Esophagus mucosa (tissue), 1 donor: Measurements from ENCODE around the gene FLOT2. TPM values are rescaled to one million over a fixed set of nuclear protein-coding genes. Genes with fewer than 3 reads are reported as not detected.
"Not testable (repeated sequence)": the region's sequence is repeated elsewhere in the genome, so short reads cannot be mapped to it uniquely, and the experiment has no call there.

Experiments used
- ATAC-seq: fragments of 200-7000 bp; cut with Tn5 transposase; one replicate; pipeline ENCODE4 v1.9.1; 2020
- total RNA-seq: library from RNA; stranded (reverse); gene quantifications from one replicate; pipeline ENCODE4 v1.2.4, GENCODE V29; 2023
- donor health status: DM: yes; HTN: yes; CAD: no.

The FLOT2 gene
- total RNA-seq, 1 donor from 2014 or later, result 111 TPM

- peak; percentile 95 for ATAC-seq
These were observed 55.1 kb downstream of the FLOT2 start, which contains the start of gene FAM222B for GRCh38 chr17:28842282-28843012. Gene FAM222B, minus strand, starts transcription at chr17:28842790. Its CDS starts 76,123 bp downstream, at chr17:28766667.

- no peak for ATAC-seq
These were observed 55.6 kb downstream of the FLOT2 start for GRCh38 chr17:28841901-28842281.

- ATAC-seq, result no peak
These were observed 58.3 kb downstream of the FLOT2 start for GRCh38 chr17:28839221-28839620.

GRCh38 chr17:28836541-28836940, 61.0 kb downstream of the FLOT2 start:
- not testable (repeated sequence) for ATAC-seq

- no peak for ATAC-seq
These were observed 63.1 kb downstream of the FLOT2 start for GRCh38 chr17:28834420-28834819.

Other genes starting within 250 kb of the FLOT2 start
- 29.0 TPM for gene SDF2, start 235.8 kb downstream of the FLOT2 start, total RNA-seq
- gene SUPT6H, start 235.5 kb downstream of the FLOT2 start, total RNA-seq, result 31.8 TPM
- gene PROCA1, start 185.8 kb downstream of the FLOT2 start, total RNA-seq, result 0.64 TPM
- gene RAB34, start 179.9 kb downstream of the FLOT2 start, total RNA-seq, result 34.2 TPM
- gene RPL23A, start 177.7 kb downstream of the FLOT2 start, total RNA-seq, result 1,336 TPM
- 14.7 TPM for gene TLCD1, start 171.5 kb downstream of the FLOT2 start, total RNA-seq
- 3.9 TPM for gene NEK8, start 168.9 kb downstream of the FLOT2 start, total RNA-seq
- 41.6 TPM for gene TRAF4, start 153.7 kb downstream of the FLOT2 start, total RNA-seq
- 12.2 TPM for gene FAM222B, start 54.9 kb downstream of the FLOT2 start, total RNA-seq
- gene ERAL1, start 42.7 kb downstream of the FLOT2 start, total RNA-seq, result 31.7 TPM
- 10.0 TPM for gene DHRS13, start 5.3 kb upstream of the FLOT2 start, total RNA-seq
- gene PHF12, start 53.8 kb upstream of the FLOT2 start, total RNA-seq, result 14.2 TPM
- gene SEZ6, start 108.3 kb upstream of the FLOT2 start, total RNA-seq, result not detected
- gene PIPOX, start 145.4 kb upstream of the FLOT2 start, total RNA-seq, result 0.64 TPM